ENCODE results near the gene PERCC1. TPM values are rescaled to one million over a fixed set of nuclear protein-coding genes. Genes with fewer than 3 reads are reported as not detected.

PERCC1 gene
- polyA plus RNA-seq, 1 experiment, result not detected

- Histone ChIP-seq H3K27ac (ENCODE audit: low read depth, low read length) (no peak overlapping the region), H3K27me3 (ENCODE audit: control insufficient read depth, insufficient read depth, low read length) (no peaks in the 10 kb centered on the region), H3K9me3 (ENCODE audit: control insufficient read depth, insufficient read depth, low read length) (peaks cover 24% of the 10 kb centered on the region), H3K4me3 (ENCODE audit: low read depth, low read length) (no peak overlapping the region)
- no peak for TF ChIP-seq CTCF (IDR thresholded peaks at IDR 0.05; ENCODE audit: low read depth, low read length)
- ChIA-PET CTCF (no interaction called here), POLR2A (interaction anchor here (0.7 kb wide), 2 partner anchors 272 to 492 kb away, joined by 3 to 4 read pairs; partner anchors contain the start of gene RPS2)
- no peak for DNase-seq (ENCODE audit: low read depth, low spot score)
Measured at GRCh38 chr16:1472974-1473373, 42.1 kb downstream of the PERCC1 start.

GRCh38 chr16:1474082-1474795 lies 43.4 kb downstream of the PERCC1 start:
- Histone ChIP-seq H3K27me3 (ENCODE audit: control insufficient read depth, insufficient read depth, low read length) (no peaks in the 10 kb centered on the region), H3K4me3 (ENCODE audit: low read depth, low read length) (peak overlapping the region; percentile 77), H3K27ac (ENCODE audit: low read depth, low read length) (no peak overlapping the region), H3K9me3 (ENCODE audit: control insufficient read depth, insufficient read depth, low read length) (peaks cover 24% of the 10 kb centered on the region)
- ChIA-PET POLR2A (no interaction called here), CTCF (no interaction called here)
- no peak for DNase-seq (ENCODE audit: low read depth, low spot score)
- TF ChIP-seq CTCF (IDR thresholded peaks at IDR 0.05; ENCODE audit: low read depth, low read length), result no peak

GRCh38 chr16:1474796-1475551 lies 44.1 kb downstream of the PERCC1 start, which contains the start of gene CLCN7:
CLCN7 (minus strand) TSS chr16:1475028; CDS start chr16:1474974, 54 bp downstream.
- TF ChIP-seq CTCF (IDR thresholded peaks at IDR 0.05; ENCODE audit: low read depth, low read length), result no peak
- Histone ChIP-seq H3K27ac (ENCODE audit: low read depth, low read length) (peak within 1 kb of the TSS; percentile 39), H3K4me3 (ENCODE audit: low read depth, low read length) (peak within 1 kb of the TSS; percentile 77), H3K9me3 (ENCODE audit: control insufficient read depth, insufficient read depth, low read length) (peaks cover 24% of the 10 kb centered on the region), H3K27me3 (ENCODE audit: control insufficient read depth, insufficient read depth, low read length) (no peaks in the 10 kb centered on the region)
- DNase-seq (ENCODE audit: low read depth, low spot score), result peak; percentile 53
- ChIA-PET CTCF (no interaction called here), POLR2A (no interaction called here)

GRCh38 chr16:1475552-1476114 lies 44.8 kb downstream of the PERCC1 start:
- CTCF ChIA-PET, result no interaction called here

More at GRCh38 chr16:1475552-1476114, 44.8 kb downstream of the PERCC1 start:
- peak overlapping the region; percentile 77 for H3K4me3 ChIP-seq (ENCODE audit: low read depth, low read length)
- TF ChIP-seq CTCF (IDR thresholded peaks at IDR 0.05; ENCODE audit: low read depth, low read length), result no peak
- H3K9me3 ChIP-seq (ENCODE audit: control insufficient read depth, insufficient read depth, low read length), result peaks cover 21% of the 10 kb centered on the region
- POLR2A ChIA-PET, result no interaction called here
- DNase-seq (ENCODE audit: low read depth, low spot score), result no peak
- peak overlapping the region; percentile 39 for H3K27ac ChIP-seq (ENCODE audit: low read depth, low read length)
- H3K27me3 ChIP-seq (ENCODE audit: control insufficient read depth, insufficient read depth, low read length), result no peaks in the 10 kb centered on the region
